HG02571 (cell line): ENCODE results near the gene KDM7A.
A peak's percentile ranks its signal among the peaks of the same experiment; 100 is the strongest.
"Not testable (repeated sequence)": the region's sequence is repeated elsewhere in the genome, so short reads cannot be mapped to it uniquely, and the experiment has no call there.

ENCODE experiments used
- ATAC-seq: cut with Tn5 transposase; IDR thresholded peaks from one replicate; pipeline ENCODE4 v1.9.1; 2021; ENCODE audit warnings: mild to moderate bottlenecking, moderate library complexity; ENCODE audit not compliant: unreplicated experiment

Gene KDM7A

DNA sequence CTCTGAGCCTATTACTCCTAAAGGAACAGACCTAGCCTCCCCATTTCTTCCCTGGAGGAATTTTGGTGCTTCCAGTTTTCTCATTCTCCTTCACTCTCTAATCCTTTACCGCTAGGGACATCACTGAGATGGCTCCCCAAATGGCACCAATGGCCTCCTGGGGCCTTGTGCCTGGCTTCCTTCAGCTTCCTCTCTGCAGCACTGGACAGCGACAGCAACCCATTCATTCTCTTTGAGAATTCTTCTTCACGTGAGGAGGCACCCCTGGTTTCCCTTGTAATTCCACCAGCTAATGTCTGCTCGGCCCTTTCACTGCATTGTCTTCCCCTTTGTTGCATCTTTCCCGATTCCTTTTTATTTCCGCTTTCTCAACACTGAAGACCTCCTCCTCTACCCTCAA lies 24.6 kb upstream of the KDM7A start:
- no peak for ATAC-seq

DNA sequence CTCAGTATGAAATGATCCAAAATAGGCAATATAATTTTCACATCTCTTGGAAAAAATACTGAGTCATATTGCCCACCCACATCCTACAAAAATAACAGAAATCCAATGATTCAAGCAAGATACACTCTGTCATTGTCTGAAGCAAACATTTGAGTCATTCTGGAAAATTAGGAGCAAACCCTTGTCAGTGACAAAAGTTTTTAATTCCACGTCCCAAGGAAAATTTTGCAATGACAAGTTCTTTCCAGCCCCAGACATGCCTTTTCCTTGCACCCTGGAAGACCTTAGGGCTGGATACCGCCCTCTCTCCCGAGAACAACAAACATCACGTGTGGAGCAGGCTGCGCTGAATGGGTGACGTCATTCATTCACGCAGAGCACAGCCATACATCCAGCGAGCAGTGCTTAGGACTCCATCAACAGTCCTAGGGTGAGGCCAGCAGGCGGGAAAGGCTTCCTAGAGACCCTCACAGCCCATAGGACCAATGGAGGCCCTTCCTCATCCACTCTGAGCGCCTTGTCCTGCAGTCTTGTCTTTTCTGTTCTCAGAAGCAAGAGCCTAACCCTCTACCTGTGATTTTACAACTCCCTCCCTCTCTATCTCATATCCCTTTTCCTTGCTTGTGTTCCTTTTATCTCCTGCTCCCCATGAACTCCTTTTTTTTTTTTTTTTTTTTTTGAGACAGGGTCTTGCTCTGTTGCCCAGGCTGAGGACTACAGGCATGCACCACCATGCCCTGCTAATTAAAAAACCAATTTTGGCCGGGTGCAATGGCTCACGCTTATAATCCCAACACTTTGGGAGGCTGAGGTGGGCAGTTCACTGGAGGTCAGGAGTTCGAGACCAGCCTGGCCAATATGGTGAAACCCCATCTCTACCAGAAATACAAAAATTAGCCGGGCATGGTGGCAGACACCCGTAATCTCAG lies 23.5 kb upstream of the KDM7A start:
- ATAC-seq, result no peak

GRCh38 chr7:140197938-140198337 lies 21.2 kb upstream of the KDM7A start:
- ATAC-seq, result no peak

GRCh38 chr7:140197218-140197890 lies 20.6 kb upstream of the KDM7A start:
- no peak for ATAC-seq

DNA sequence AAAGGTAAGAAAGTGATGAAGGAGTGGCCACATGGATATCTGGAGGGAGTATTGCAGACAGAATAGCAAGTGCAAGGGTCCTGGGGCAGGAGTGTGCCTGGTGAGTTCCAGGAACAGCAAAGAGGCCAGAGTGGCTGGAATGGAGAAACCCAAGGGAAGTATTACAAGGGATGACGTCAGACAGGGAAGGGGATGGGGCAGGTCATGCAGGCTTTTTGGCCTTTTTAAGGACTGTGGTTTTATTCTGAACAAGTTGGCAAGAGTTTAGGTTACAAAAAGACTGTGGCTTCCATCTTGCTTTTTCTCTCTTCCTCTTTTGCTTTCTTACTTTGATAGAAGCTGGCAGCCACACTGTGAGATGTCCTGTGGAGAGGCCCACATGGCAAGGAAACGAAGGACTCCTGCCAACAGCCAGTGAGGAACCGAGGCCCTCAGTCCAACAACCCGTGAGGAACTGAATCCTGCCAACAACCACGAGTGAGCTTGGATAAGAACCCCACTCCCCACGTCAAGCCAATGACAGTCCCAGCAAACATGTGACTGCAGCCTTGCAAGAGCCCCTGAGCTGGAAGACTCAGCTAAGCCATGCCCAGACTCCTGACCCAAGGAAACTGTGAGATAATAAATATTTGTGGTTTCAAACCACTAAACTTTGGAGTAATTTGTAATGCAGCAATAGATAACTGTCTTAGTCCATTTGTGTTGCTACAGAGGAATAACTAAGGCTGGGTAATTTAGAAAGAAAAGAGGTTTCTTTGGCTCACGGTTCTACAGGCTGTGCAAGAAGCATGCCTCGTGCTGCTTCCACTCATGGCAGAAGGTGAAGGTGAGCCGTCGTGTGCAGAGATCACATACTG lies 19.8 kb upstream of the KDM7A start:
- ATAC-seq, result no peak

DNA sequence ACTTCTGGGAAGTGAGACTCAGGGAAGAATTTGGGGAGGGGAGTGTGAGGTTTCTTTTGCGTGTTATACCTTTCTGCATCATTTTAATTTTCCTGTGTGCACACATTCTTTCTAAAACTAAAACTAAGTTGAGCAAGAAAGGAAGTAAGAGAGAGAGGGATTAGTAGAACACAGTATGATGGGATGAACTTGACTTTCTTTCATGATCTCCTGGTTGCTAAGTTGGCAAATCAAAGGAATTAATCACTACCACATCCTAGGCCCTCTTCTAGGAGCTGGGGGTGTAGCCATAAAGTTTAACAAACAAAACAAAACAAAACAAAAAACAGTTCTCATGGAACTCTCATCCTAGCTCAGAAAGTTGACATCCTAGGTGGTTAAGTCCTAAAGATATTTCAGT lies 19.1 kb upstream of the KDM7A start:
- ATAC-seq, result no peak

DNA sequence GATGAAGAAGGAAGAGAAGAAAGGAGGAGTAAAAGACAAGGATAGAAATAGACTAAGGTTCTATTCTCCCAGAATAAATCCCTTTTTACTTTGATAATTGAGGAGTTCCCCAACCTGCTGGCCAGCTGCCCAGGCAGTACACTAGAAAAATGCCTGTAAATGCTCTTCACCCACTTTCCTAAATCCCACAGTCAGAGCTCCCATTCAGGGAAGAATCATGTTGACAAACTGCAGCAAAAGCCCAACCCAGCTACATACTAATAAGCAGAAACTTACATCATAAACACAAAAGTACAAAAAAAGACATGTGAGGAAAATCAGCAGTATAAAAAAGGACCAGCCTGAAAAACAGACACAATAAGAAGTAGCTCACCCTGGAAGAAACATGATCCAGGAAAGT lies 15.8 kb upstream of the KDM7A start:
- ATAC-seq, result no peak

DNA sequence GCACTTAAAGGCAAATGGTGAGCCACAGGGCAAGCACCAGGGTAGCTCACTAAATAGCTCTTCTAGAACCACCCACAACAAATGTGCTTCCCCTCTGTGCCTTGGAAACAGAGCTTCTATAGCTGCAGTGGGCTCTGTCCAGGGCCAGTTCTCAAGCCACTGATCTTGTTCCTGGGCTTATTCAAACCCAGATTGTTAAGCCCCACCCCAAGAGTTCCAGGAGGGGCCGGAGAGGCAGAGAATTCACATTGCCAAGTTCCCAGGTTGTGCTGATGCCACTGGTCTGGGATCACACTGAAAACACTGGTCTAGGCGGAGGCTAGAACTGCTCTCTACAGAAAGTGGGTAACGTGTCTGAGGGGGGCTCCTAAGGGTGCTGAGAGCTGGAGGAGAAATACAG lies 15.4 kb upstream of the KDM7A start:
- no peak for ATAC-seq

DNA sequence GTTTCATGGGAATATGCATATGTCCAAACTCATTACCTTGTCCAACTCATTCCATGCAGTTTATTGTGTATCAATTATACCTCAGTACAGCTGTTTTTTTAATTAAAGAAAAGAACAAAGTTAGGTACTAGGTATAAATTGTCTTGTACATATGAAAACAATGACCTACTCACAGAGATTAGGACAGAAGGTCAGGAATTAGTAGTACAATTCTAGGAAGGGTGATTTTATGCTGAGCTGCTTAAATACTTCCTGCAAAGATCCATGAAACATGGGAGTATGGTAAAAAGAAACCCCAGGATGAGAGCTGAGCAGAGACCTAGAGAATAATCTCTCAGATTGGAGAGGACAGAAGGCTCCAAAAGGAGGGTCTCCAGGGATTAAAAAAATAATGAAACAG lies 13.8 kb upstream of the KDM7A start:
- no peak for ATAC-seq

- no peak for ATAC-seq
Measured at GRCh38 chr7:140189917-140190316, 13.1 kb upstream of the KDM7A start.

- ATAC-seq, result no peak
Measured at GRCh38 chr7:140182917-140183316, 6.1 kb upstream of the KDM7A start.

GRCh38 chr7:140179339-140179738 lies 2.6 kb upstream of the KDM7A start:
- ATAC-seq, result no peak

DNA sequence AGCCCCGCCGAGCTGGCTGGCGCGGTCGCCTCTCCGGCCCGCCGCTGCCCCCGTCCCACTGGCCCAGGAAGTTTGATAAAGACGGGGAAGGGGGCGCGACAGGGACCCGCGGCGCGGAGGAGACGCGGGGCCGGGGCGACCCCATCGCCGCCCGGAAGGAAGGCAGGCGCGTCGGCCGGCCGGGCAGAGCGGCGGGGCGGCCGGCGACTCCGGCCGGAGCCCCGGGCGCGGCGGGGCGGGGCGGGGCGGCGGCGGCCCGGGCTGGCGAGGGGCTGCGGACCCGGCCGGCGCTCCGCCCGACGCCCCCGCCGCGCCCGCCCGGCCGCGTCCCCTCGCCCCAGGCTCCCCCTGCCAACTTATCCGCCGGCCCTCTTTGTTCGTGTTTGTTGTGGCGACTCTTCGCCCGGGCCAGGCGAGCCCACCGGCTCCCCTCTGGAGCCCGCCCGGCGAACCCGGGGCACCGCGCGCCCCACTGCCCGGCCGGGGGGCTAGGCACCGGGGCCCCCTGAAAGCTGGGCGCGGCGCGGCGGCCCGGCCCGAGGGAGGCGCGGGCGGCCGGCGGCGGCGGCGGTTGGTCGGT lies 571 bp downstream of the KDM7A start:
- ATAC-seq, result peak; percentile 16

GRCh38 chr7:140175221-140176121 lies 1.3 kb downstream of the KDM7A start:
- ATAC-seq, result peak; percentile 40

- ATAC-seq, result no peak
Measured at GRCh38 chr7:140174217-140174616, 2.6 kb downstream of the KDM7A start.

DNA sequence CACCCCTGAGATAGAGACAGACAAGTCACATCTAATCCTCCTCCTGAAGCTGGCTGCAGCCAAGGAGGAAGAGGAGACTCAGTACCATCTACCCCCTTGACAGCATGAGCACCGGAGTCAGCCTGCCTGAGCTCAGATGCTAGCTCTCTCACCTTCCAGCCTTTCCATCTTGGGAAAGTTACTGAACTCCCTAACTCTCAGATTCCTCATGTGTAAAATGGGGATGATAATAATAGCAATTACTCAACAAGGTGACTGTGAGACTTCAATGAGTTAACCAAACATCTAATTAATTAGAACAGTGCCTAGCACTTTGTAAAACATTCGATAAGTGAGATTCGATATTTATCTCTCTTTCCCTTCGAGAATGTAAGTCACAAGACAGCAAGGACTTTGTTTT lies 6.4 kb downstream of the KDM7A start:
- no peak for ATAC-seq

- ATAC-seq, result no peak
Measured at GRCh38 chr7:140168816-140169215, 8.0 kb downstream of the KDM7A start.

- no peak for ATAC-seq
Measured at GRCh38 chr7:140165422-140165821, 11.4 kb downstream of the KDM7A start.

DNA sequence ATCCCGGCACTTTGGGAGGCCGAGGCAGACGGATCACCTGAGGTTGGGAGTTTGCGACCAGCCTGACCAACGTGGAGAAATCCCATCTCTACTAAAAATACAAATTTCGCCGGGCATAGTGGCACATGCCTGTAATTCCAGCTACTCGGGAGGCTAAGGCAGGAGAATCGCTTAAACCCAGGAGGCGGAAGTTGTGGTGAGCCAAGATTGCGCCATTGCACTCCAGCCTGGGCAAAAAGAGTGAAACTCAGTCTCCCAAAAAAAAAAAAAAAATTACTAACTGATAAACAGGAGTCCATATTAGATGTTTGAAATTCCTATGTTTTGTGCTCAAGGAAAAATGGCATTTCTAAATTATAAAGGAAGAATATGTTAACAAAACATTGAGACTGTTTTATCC lies 14.7 kb downstream of the KDM7A start:
- ATAC-seq, result not testable (repeated sequence)

GRCh38 chr7:140161047-140161446 lies 15.7 kb downstream of the KDM7A start:
- ATAC-seq, result no peak
